Activated naive CD4-positive, alpha-beta T cell treated with anti-CD3 and anti-CD28 coated beads, Interleukin-2, amount 10 ng/mL, durations not matched to agents 5 hours and 36 hours (primary cell): ENCODE data around the gene NDUFS5. TPM values are rescaled to one million over a fixed set of nuclear protein-coding genes. Genes with fewer than 3 reads are reported as not detected.

Source experiments
- total RNA-seq, 2 experiments: library from RNA; stranded (reverse); gene quantifications; one replicate each; pipeline ENCODE4 v1.2.3, GENCODE V29; 2021

NDUFS5 gene
- total RNA-seq = 100 to 1,000 TPM; 149 to 152 TPM

DNA sequence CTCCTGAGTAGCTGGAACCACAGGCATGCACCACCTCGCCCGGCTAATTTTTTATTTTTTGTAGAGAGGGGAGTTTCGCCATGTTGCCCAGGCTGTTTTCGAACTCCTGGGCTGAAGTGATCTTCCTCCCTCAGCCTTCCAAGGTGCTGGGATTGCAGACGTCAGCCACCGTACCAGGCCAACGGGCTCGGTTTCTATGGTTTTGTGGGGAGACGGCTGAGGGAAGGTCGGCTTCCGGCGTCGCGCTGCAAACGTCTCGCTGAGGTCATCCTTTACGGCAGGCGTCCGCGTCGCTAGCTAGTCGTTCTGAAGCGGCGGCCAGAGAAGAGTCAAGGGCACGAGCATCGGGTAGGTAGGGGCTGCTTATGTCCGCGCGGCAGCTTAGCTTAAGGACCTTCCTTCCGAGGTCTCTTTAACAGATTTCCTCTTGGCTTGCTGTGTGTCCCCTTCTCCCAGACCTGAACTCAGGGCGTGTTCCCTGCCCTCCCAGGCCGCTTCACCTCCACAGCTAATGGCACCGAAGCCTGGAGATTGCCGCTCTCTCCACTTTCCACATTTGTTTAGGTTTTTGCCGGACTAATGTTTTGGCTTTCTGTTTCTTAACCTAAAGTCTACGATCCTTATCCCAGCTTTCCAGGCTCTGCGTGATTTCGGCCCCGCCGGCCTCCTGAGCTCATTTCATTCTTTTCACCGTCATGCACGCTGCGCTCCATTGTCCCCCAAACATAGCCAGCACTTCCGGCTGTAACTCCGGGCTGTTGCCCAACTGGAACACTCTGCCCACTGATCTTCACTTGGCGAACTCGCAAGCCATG lies at the start of gene NDUFS5:
Gene NDUFS5 (plus strand): TSS at position 300 of the 815 bp plus-strand sequence. CDS start 2,375 bp downstream, outside the sequence.

DNA sequence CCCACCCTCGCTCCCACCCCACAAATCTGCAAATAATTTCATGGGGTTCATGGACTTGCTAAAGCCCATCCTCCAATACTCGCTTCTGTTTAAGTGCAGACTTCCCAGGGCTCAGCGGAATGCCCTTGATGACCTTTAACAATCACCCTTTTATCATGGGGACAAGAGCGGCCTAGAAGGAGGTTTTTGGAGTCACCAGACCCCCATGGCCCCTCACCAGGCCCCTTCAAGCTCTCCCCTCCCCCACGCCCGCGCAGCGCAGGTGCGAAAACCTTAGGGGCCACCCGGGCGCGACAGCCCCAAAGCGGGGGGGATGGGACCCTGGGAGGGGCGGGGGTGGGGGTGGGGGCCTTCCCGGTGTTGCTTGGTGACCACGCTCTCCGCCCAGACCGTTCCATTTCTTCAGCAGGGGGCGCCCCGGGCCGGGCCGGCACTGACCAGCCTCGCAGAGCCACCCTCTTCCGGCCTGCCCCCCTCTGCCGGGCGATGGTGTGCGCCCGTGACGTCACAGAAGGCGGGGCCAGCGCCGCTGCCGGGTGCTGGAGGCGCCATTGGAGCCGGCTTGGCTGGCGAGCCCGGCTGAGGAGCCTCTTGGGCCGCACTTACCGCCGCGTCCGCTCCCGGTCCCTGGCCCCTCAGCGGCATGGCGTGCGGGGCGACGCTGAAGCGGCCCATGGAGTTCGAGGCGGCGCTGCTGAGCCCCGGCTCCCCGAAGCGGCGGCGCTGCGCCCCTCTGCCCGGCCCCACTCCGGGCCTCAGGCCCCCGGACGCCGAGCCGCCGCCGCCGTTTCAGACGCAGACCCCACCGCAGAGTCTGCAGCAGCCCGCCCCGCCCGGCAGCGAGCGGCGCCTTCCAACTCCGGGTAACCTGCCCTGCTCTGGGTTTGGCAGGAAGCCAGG lies 35.2 kb upstream of the NDUFS5 start, which contains the start of gene AKIRIN1:
Gene AKIRIN1 (plus strand): TSS at position 539 of the 900 bp plus-strand sequence. CDS start 105 bp downstream, at position 644.

Other genes with a start within 250 kb of the NDUFS5 start
- gene RRAGC, start 166.6 kb upstream of the NDUFS5 start, total RNA-seq = 10 to 100 TPM; 24.3 to 24.4 TPM
- gene MYCBP, start 153.0 kb upstream of the NDUFS5 start, total RNA-seq = 10 to 100 TPM; 48.7 to 52.3 TPM
- gene GJA9, start 144.8 kb upstream of the NDUFS5 start, total RNA-seq = not detected
- not detected for gene RHBDL2, start 84.5 kb upstream of the NDUFS5 start, total RNA-seq
- gene AKIRIN1, start 35.1 kb upstream of the NDUFS5 start, total RNA-seq = 10 to 100 TPM; 74.9 to 78.4 TPM
- 100 to 1,000 TPM; 399 to 406 TPM for gene MACF1, start 178.3 kb downstream of the NDUFS5 start, total RNA-seq